ENCODE results near the gene TMED8. TPM values are rescaled to one million over a fixed set of nuclear protein-coding genes. Genes with fewer than 3 reads are reported as not detected.
"Not testable (repeated sequence)": the region's sequence is repeated elsewhere in the genome, so short reads cannot be mapped to it uniquely, and the experiment has no call there.

Gene TMED8
- total and polyA plus RNA-seq, 7 experiments from 2014 or later = 2.4 to 18.6 (median 6.0) TPM

DNA sequence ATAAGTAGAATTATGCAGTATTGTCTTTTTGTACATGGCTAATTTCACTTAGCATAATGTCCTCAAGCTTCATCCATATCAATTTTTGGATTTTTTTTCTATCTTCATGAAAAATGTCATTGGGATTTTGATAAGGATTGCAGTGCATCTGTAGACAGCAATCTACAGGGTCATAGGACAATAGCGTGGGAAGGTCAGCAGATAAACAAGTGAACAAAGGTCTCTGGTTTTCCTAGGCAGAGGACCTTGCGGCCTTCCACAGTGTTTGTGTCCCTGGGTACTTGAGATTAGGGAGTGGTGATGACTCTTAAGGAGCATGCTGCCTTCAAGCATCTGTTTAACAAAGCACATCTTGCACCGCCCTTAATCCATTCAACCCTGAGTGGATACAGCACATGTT lies 39.2 kb upstream of the TMED8 start:
- H3K36me3 Mint-ChIP-seq = peaks cover 5 to 16% (median 6%) of the 10 kb centered on the region in 5 donors

DNA sequence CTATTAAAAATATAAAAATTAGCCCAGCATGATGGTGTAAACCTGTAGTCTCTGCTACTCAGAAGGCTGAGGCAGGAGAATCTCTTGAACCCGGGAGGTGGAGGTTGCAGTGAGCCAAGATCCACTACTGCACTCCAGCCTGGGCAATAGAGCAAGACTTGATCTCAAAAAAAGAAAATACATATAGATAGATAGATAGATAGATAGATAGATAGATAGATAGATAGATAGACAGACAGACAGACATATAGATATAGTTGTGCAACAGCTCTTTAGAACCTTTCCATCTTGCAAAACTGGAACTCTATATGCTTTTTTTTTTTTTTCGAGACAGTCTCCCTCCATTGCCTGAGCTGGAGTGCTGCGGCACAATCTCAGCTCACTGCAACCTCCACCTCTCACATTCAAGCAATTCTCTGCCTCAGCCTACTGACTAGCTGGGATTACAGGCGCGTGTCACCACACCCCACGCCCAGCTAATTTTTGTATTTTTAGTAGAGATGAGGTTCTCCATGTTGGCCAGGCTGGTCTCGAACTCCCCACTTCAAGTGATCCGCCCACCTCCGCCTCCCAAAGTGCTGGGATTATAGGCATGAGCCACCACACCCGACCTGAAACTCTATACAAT lies 38.6 kb upstream of the TMED8 start:
- H3K4me1 ChIP-seq (ENCODE audit: control insufficient read depth in 2 of 2, insufficient read depth in 2 of 2, low read length in 2 of 2); H3K27me3 ChIP-seq (ENCODE audit: control insufficient read depth in 2 of 2, insufficient read depth in 2 of 2, low read length in 2 of 2); H3K4me1 Mint-ChIP-seq; H3K27ac Mint-ChIP-seq; DNase-seq; H3K27ac ChIP-seq (ENCODE audit: low read depth, low read length); POLR2A ChIA-PET; H3K36me3 ChIP-seq (ENCODE audit: control insufficient read depth in 2 of 3, insufficient read depth in 3 of 3, low read length in 3 of 3); H3K4me3 ChIP-seq (ENCODE audit: low read length); ATAC-seq; CTCF ChIA-PET; intact Hi-C loops (cut with micrococcal nuclease); H3K4me3 Mint-ChIP-seq; H3K27me3 Mint-ChIP-seq: not testable (repeated sequence)
- Mint-ChIP-seq H3K9me3 (peaks cover 7 to 36% (median 18%) of the 10 kb centered on the region in 11 donors), H3K36me3 (peaks cover 4 to 12% (median 5%) of the 10 kb centered on the region in 5 donors)
- H3K9me3 ChIP-seq (ENCODE audit: control insufficient read depth in 2 of 3, low read length in 3 of 3) = peaks cover 0 to 19% (median 0%) of the 10 kb centered on the region in 3 experiments

More for the DNA sequence above, 39.2 kb upstream of the TMED8 start:
- POLR2A ChIA-PET; DNase-seq; H3K36me3 ChIP-seq (ENCODE audit: control insufficient read depth in 2 of 3, insufficient read depth in 3 of 3, low read length in 3 of 3); intact Hi-C loops (cut with micrococcal nuclease); ATAC-seq; H3K27ac Mint-ChIP-seq; H3K27ac ChIP-seq (ENCODE audit: low read depth, low read length); H3K4me3 ChIP-seq (ENCODE audit: low read length); H3K27me3 ChIP-seq (ENCODE audit: control insufficient read depth in 2 of 2, insufficient read depth in 2 of 2, low read length in 2 of 2); H3K4me1 Mint-ChIP-seq; CTCF ChIA-PET; H3K27me3 Mint-ChIP-seq; H3K4me1 ChIP-seq (ENCODE audit: control insufficient read depth in 2 of 2, insufficient read depth in 2 of 2, low read length in 2 of 2); H3K4me3 Mint-ChIP-seq: not testable (repeated sequence)
- peaks cover 7 to 41% (median 19%) of the 10 kb centered on the region in 11 donors for H3K9me3 Mint-ChIP-seq
- peaks cover 0 to 19% (median 0%) of the 10 kb centered on the region in 3 experiments for H3K9me3 ChIP-seq (ENCODE audit: control insufficient read depth in 2 of 3, low read length in 3 of 3)

- no peaks in the 10 kb centered on the region for H3K36me3 ChIP-seq (ENCODE audit: control insufficient read depth in 2 of 3, insufficient read depth in 3 of 3, low read length in 3 of 3)
- POLR2A ChIA-PET = no interaction called here
- intact Hi-C loops (cut with micrococcal nuclease) = no loop called here
- H3K4me3 ChIP-seq (ENCODE audit: low read length) = no peak overlapping the region
- H3K9me3 ChIP-seq (ENCODE audit: control insufficient read depth in 2 of 3, low read length in 3 of 3) = no peaks in the 10 kb centered on the region
- Mint-ChIP-seq H3K36me3 (peaks cover 0 to 5% (median 0%) of the 10 kb centered on the region in 5 donors), H3K4me3 (no peak overlapping the region), H3K27ac (peak overlapping the region in 1 of 9 donors; percentile 21), H3K27me3 (no peaks in the 10 kb centered on the region), H3K9me3 (no peaks in the 10 kb centered on the region), H3K4me1 (peaks cover 11 to 25% (median 18%) of the 10 kb centered on the region in 7 donors)
- H3K27me3 ChIP-seq (ENCODE audit: control insufficient read depth in 2 of 2, insufficient read depth in 2 of 2, low read length in 2 of 2) = no peaks in the 10 kb centered on the region
- CTCF ChIA-PET = no interaction called here
- no peak overlapping the region for H3K27ac ChIP-seq (ENCODE audit: low read depth, low read length)
- no peak for ATAC-seq
- H3K4me1 ChIP-seq (ENCODE audit: control insufficient read depth in 2 of 2, insufficient read depth in 2 of 2, low read length in 2 of 2) = no peaks in the 10 kb centered on the region
- no peak for DNase-seq
These were observed 32.2 kb upstream of the TMED8 start for GRCh38 chr14:77409131-77409533.

DNA sequence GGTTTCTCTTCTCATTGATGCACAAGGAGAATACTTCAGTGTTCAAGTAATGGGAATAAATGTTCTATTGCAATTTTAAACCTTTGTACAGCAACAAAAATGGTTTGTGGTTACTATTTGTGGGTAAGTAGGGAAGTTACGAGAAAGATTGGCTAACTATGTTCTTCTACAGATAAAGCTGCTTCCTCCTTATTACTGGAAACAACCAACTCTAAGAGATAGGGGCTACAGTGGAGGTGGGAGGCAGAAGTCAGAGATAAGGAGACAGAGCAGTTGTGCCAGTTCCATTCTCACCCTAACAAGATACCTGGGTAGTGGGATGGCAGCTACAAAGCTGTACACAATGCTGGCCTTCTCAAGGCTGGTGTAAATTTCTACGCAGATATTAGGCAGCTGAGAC lies 30.3 kb upstream of the TMED8 start:
- Mint-ChIP-seq H3K27me3 (no peaks in the 10 kb centered on the region), H3K4me1 (peaks cover 11 to 25% (median 18%) of the 10 kb centered on the region in 7 donors), H3K9me3 (no peaks in the 10 kb centered on the region), H3K4me3 (peak overlapping the region in 7 of 10 donors; percentile 2 to 53 (median 26)), H3K36me3 (peaks cover 0 to 6% (median 0%) of the 10 kb centered on the region in 5 donors), H3K27ac (peak overlapping the region in 4 of 9 donors; percentile 18 to 57 (median 40))
- CTCF ChIA-PET = no interaction called here
- H3K9me3 ChIP-seq (ENCODE audit: control insufficient read depth in 2 of 3, low read length in 3 of 3) = no peaks in the 10 kb centered on the region
- H3K4me3 ChIP-seq (ENCODE audit: low read length) = no peak overlapping the region
- ATAC-seq = peak; percentile 73
- DNase-seq = no peak
- H3K27ac ChIP-seq (ENCODE audit: low read depth, low read length) = no peak overlapping the region
- no peaks in the 10 kb centered on the region for H3K27me3 ChIP-seq (ENCODE audit: control insufficient read depth in 2 of 2, insufficient read depth in 2 of 2, low read length in 2 of 2)
- POLR2A ChIA-PET = interaction anchor here (0.6 kb wide), 1 partner anchor 50 kb away, joined by 3 read pairs; no protein-coding TSS in a partner anchor
- H3K4me1 ChIP-seq (ENCODE audit: control insufficient read depth in 2 of 2, insufficient read depth in 2 of 2, low read length in 2 of 2) = no peaks in the 10 kb centered on the region
- intact Hi-C loops (cut with micrococcal nuclease) = no loop called here
- no peaks in the 10 kb centered on the region for H3K36me3 ChIP-seq (ENCODE audit: control insufficient read depth in 2 of 3, insufficient read depth in 3 of 3, low read length in 3 of 3)

DNA sequence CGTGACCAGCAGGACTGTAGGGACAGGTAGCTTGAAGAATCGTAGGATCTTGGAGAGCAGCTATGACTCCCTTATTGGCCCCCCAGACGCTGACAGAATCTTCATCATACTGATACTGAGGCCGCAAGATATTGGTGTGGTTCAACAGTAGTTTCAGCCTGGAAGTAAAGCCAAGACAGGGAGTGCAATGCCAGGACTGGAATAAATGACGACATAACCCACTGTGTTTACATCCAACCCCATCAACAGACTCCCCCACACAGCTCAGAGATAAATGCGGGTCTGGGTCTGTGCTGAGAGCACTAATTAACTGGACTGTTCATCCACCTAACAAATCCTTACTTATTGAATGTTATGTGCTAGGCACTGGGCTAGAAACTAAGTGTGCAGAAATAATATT lies 29.8 kb upstream of the TMED8 start:
- Mint-ChIP-seq H3K36me3 (peaks cover 0 to 6% (median 0%) of the 10 kb centered on the region in 5 donors), H3K9me3 (no peaks in the 10 kb centered on the region), H3K4me3 (peak overlapping the region in 5 of 10 donors; percentile 1 to 53 (median 30)), H3K4me1 (peaks cover 11 to 25% (median 18%) of the 10 kb centered on the region in 7 donors), H3K27ac (peak overlapping the region in 4 of 9 donors; percentile 26 to 57 (median 42)), H3K27me3 (no peaks in the 10 kb centered on the region)
- DNase-seq (no peak), ATAC-seq (peak; percentile 45)
- Histone ChIP-seq H3K4me3 (ENCODE audit: low read length) (no peak overlapping the region), H3K4me1 (ENCODE audit: control insufficient read depth in 2 of 2, insufficient read depth in 2 of 2, low read length in 2 of 2) (no peaks in the 10 kb centered on the region), H3K9me3 (ENCODE audit: control insufficient read depth in 2 of 3, low read length in 3 of 3) (no peaks in the 10 kb centered on the region), H3K27me3 (ENCODE audit: control insufficient read depth in 2 of 2, insufficient read depth in 2 of 2, low read length in 2 of 2) (no peaks in the 10 kb centered on the region), H3K36me3 (ENCODE audit: control insufficient read depth in 2 of 3, insufficient read depth in 3 of 3, low read length in 3 of 3) (no peaks in the 10 kb centered on the region), H3K27ac (ENCODE audit: low read depth, low read length) (no peak overlapping the region)
- POLR2A ChIA-PET = interaction anchor here (0.6 kb wide), 1 partner anchor 50 kb away, joined by 3 read pairs; no protein-coding TSS in a partner anchor
- CTCF ChIA-PET = no interaction called here
- intact Hi-C loops (cut with micrococcal nuclease) = no loop called here

DNA sequence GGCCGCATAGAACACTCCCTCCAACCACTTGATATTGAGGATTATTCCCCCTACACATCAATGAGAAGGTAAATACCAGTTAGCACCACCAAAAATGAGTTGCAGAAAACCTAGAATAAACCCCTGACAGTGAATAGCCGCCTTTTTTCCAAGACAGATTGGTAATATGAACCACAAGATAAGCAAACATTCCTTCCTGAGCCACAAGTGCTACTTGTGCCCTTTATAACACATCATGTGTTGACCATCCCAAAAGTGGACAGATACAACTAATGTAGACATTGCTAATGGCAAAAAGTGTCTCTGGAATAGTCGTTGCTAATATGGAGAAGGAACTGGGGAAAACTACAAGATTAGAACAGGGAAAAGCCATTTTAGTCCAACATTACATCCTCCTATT lies 29.2 kb upstream of the TMED8 start:
- H3K36me3 Mint-ChIP-seq = peaks cover 0 to 6% (median 0%) of the 10 kb centered on the region in 5 donors
- H3K4me3 ChIP-seq (ENCODE audit: low read length) = no peak overlapping the region
- no peaks in the 10 kb centered on the region for H3K36me3 ChIP-seq (ENCODE audit: control insufficient read depth in 2 of 3, insufficient read depth in 3 of 3, low read length in 3 of 3)
- H3K4me1 ChIP-seq (ENCODE audit: control insufficient read depth in 2 of 2, insufficient read depth in 2 of 2, low read length in 2 of 2) = no peaks in the 10 kb centered on the region
- no peaks in the 10 kb centered on the region for H3K27me3 ChIP-seq (ENCODE audit: control insufficient read depth in 2 of 2, insufficient read depth in 2 of 2, low read length in 2 of 2)
- no peak overlapping the region for H3K27ac Mint-ChIP-seq
- CTCF ChIA-PET = no interaction called here
- POLR2A ChIA-PET = no interaction called here
- DNase-seq (no peak), ATAC-seq (no peak)
- no peaks in the 10 kb centered on the region for H3K9me3 ChIP-seq (ENCODE audit: control insufficient read depth in 2 of 3, low read length in 3 of 3)
- H3K9me3 Mint-ChIP-seq = no peaks in the 10 kb centered on the region
- peaks cover 11 to 25% (median 18%) of the 10 kb centered on the region in 7 donors for H3K4me1 Mint-ChIP-seq
- H3K27ac ChIP-seq (ENCODE audit: low read depth, low read length) = no peak overlapping the region
- intact Hi-C loops (cut with micrococcal nuclease) = no loop called here
- H3K4me3 Mint-ChIP-seq = no peak overlapping the region
- no peaks in the 10 kb centered on the region for H3K27me3 Mint-ChIP-seq

GRCh38 chr14:77403768-77404167 lies 26.9 kb upstream of the TMED8 start:
- Histone ChIP-seq H3K9me3 (ENCODE audit: control insufficient read depth in 2 of 3, low read length in 3 of 3) (no peaks in the 10 kb centered on the region), H3K27ac (ENCODE audit: low read depth, low read length) (no peak overlapping the region), H3K4me1 (ENCODE audit: control insufficient read depth in 2 of 2, insufficient read depth in 2 of 2, low read length in 2 of 2) (no peaks in the 10 kb centered on the region), H3K4me3 (ENCODE audit: low read length) (no peak overlapping the region), H3K36me3 (ENCODE audit: control insufficient read depth in 2 of 3, insufficient read depth in 3 of 3, low read length in 3 of 3) (no peaks in the 10 kb centered on the region), H3K27me3 (ENCODE audit: control insufficient read depth in 2 of 2, insufficient read depth in 2 of 2, low read length in 2 of 2) (no peaks in the 10 kb centered on the region)
- H3K9me3 Mint-ChIP-seq = peaks cover 0 to 2% (median 0%) of the 10 kb centered on the region in 11 donors
- H3K36me3 Mint-ChIP-seq = peaks cover 0 to 13% (median 0%) of the 10 kb centered on the region in 5 donors
- peaks cover 0 to 2% (median 0%) of the 10 kb centered on the region in 5 donors for H3K27me3 Mint-ChIP-seq
- H3K4me1 Mint-ChIP-seq = peaks cover 12 to 21% (median 18%) of the 10 kb centered on the region in 7 donors
- ChIA-PET CTCF (no interaction called here), POLR2A (no interaction called here)
- no peak for DNase-seq
- no peak overlapping the region for H3K4me3 Mint-ChIP-seq
- intact Hi-C loops (cut with micrococcal nuclease) = no loop called here
- no peak overlapping the region for H3K27ac Mint-ChIP-seq
- ATAC-seq = no peak
